Measurements from ENCODE around the gene CSDE1.

CSDE1 gene

DNA sequence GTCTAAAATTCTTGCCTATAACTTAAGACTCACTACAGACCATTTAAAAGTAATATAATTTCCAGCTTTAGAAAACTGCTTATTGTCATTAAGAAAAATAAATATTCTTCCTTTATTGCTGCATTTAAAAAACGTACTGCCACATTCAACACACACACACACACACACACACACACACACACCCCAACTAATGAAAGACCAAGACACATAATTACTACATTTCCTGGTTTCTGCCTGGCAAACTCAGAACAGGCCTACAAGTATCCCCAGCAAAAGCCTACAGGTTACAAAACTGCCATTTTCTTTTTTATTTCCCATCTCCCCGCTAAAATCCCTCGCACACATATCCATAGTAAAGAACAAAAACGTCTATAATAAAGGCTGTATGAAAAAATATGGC, 89.4 kb downstream of the CSDE1 start:
- no peak for ATAC-seq
- H3K4me3 Mint-ChIP-seq, result no peak overlapping the region
- H3K9me3 Mint-ChIP-seq, result no peaks in the 10 kb centered on the region
- H3K27me3 Mint-ChIP-seq, result peaks cover 29% of the 10 kb centered on the region
- no peak overlapping the region for H3K27ac Mint-ChIP-seq
- no peak for DNase-seq
- H3K4me1 Mint-ChIP-seq, result peaks cover 9% of the 10 kb centered on the region

DNA sequence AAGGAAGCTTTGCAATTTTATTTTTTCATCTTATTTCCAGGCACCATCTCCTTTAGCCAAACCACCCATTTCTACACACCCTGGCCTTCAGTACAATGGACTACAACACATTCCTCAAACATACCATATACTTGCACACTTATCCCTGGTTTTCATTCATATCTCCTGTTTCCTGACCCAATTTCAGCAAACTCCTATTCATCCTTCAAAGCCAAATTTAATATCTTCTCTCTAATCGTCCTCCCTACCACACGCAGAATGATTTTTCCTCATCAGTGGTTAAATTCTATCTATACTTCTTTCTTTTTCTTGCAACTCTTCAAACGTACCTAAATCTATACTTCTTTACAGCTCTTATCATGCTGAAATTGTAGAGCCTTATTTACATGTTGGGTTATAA, 90.8 kb downstream of the CSDE1 start:
- H3K9me3 Mint-ChIP-seq, result no peaks in the 10 kb centered on the region
- peaks cover 9% of the 10 kb centered on the region for H3K4me1 Mint-ChIP-seq

More for the DNA sequence above, 90.8 kb downstream of the CSDE1 start:
- no peak overlapping the region for H3K4me3 Mint-ChIP-seq
- H3K27ac Mint-ChIP-seq, result no peak overlapping the region
- DNase-seq (no peak), ATAC-seq (no peak)
- peaks cover 29% of the 10 kb centered on the region for H3K27me3 Mint-ChIP-seq

Data from stimulated activated naive CD8-positive, alpha-beta T cell treated with anti-CD3 and anti-CD28 coated beads, Interleukin-15, amount 100 ng/mL, for 72 hours (primary cell).